ENCODE results near the gene STUM. TPM values are rescaled to one million over a fixed set of nuclear protein-coding genes. Genes with fewer than 3 reads are reported as not detected.

The STUM gene
- total RNA-seq, 2 experiments from 2014 or later: not detected

DNA sequence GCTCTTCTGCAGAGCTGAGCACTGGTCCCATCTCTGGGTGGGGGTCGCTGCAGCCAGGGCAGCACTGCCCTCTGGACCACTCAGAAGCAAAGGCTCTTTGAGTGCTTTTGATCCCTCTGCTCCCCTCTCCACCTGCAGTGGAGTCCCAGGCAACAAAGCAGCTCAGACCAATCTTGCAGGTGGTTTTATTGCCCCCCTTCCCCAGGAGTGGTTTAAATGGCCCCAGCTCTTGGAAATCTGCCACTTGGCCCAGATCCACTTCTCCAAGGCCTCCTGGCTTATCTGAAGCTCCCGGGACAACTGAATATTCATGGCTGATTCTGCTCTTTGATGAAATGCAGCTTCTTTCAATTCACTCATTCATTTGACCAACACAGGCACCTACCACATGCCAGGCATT is 2.7 kb downstream of the STUM start:
- Mint-ChIP-seq H3K4me1 (ENCODE audit: low read depth) (peaks cover 12% of the 10 kb centered on the region), H3K36me3 (ENCODE audit: low read depth) (no peaks in the 10 kb centered on the region), H3K9me3 (ENCODE audit: insufficient read depth) (no peaks in the 10 kb centered on the region), H3K27me3 (ENCODE audit: low read depth) (peaks cover 70% of the 10 kb centered on the region), H3K4me3 (no peak overlapping the region), H3K27ac (no peak overlapping the region)
- CTCF ChIA-PET: interaction anchor here (2.1 kb wide), 1 partner anchor 19 kb away, joined by 8 read pairs; no protein-coding TSS in a partner anchor
- DNase-seq: no peak
- ATAC-seq: no peak
- POLR2A ChIA-PET: no interaction called here

DNA sequence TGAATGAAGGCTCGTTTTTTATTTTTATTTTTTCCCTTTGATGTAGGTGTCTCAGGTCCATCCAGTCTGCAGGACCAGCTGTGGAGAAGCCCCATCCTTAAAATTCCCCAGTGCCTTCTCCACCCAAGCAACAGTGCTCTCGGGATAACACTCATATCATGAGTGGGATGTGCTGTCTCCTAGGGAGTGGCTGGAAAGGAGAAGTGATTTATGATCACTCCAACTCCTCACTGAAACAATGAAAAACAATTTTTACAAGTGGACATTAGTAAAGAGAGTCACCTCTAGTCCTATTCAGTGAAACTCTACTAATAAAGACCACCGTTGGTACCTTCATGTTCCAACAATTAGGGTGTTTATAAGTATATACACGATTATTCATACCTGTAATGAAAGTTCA is 3.5 kb downstream of the STUM start:
- DNase-seq (no peak), ATAC-seq (no peak)
- no peak overlapping the region for H3K4me3 Mint-ChIP-seq
- CTCF ChIA-PET: interaction anchor here (2.1 kb wide), 1 partner anchor 18 kb away, joined by 8 read pairs; no protein-coding TSS in a partner anchor
- peaks cover 12% of the 10 kb centered on the region for H3K4me1 Mint-ChIP-seq (ENCODE audit: low read depth)
- H3K27ac Mint-ChIP-seq: no peak overlapping the region
- H3K36me3 Mint-ChIP-seq (ENCODE audit: low read depth): no peaks in the 10 kb centered on the region
- POLR2A ChIA-PET: no interaction called here
- no peaks in the 10 kb centered on the region for H3K9me3 Mint-ChIP-seq (ENCODE audit: insufficient read depth)
- peaks cover 66% of the 10 kb centered on the region for H3K27me3 Mint-ChIP-seq (ENCODE audit: low read depth)

GRCh38 chr1:226553266-226553923 is 4.8 kb downstream of the STUM start:
- Mint-ChIP-seq H3K9me3 (ENCODE audit: insufficient read depth) (no peaks in the 10 kb centered on the region), H3K4me3 (no peak overlapping the region), H3K36me3 (ENCODE audit: low read depth) (no peaks in the 10 kb centered on the region), H3K27ac (no peak overlapping the region), H3K27me3 (ENCODE audit: low read depth) (peaks cover 62% of the 10 kb centered on the region), H3K4me1 (ENCODE audit: low read depth) (peaks cover 12% of the 10 kb centered on the region)
- ChIA-PET POLR2A (no interaction called here), CTCF (no interaction called here)
- DNase-seq (no peak), ATAC-seq (no peak)

DNA sequence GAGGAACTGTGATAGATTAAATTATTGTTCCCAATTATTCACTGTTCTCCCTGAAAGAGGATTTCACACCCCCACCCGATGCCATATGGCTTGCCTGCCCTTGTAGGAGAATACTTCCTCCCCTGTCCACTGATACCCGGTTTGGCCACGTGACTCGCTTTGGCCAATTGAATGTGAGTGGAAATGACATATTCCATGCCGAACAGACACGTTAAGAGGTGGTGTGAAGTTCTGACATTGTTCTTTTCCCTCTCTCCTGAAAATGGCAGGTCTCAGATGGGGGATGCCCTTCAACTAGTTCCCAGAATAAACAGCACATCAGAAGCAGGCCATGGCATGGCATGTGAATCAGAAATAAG is 5.3 kb downstream of the STUM start:
- POLR2A ChIA-PET: no interaction called here
- Mint-ChIP-seq H3K27ac (no peak overlapping the region), H3K4me1 (ENCODE audit: low read depth) (peaks cover 12% of the 10 kb centered on the region), H3K27me3 (ENCODE audit: low read depth) (peaks cover 64% of the 10 kb centered on the region), H3K4me3 (no peak overlapping the region), H3K9me3 (ENCODE audit: insufficient read depth) (no peaks in the 10 kb centered on the region), H3K36me3 (ENCODE audit: low read depth) (no peaks in the 10 kb centered on the region)
- CTCF ChIA-PET: no interaction called here
- no peak for DNase-seq
- no peak for ATAC-seq

DNA sequence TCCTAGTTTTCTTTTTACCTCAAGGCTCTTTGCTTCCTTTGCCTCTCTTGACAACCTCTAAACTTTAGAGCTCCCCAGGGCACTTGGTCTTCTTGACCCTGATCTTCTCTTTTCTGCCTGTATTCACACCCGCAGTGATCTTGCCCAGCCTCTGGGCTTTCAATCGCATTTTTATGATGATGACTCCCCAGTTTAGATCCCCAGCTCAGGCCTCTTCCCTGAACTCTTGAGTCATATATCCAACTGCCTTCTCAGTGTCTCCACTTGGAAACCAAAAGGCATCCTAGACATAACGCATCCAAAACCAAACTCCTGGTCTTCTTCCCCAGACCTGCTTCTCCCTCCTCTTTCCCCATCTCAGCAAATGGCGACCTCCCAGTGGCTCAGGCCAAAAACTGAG is 6.5 kb downstream of the STUM start:
- Mint-ChIP-seq H3K4me1 (ENCODE audit: low read depth) (peaks cover 3% of the 10 kb centered on the region), H3K4me3 (no peak overlapping the region), H3K9me3 (ENCODE audit: insufficient read depth) (no peaks in the 10 kb centered on the region), H3K27ac (no peak overlapping the region), H3K36me3 (ENCODE audit: low read depth) (no peaks in the 10 kb centered on the region), H3K27me3 (ENCODE audit: low read depth) (peaks cover 58% of the 10 kb centered on the region)
- no peak for ATAC-seq
- no peak for DNase-seq
- ChIA-PET CTCF (no interaction called here), POLR2A (no interaction called here)

GRCh38 chr1:226557424-226557823 is 8.9 kb downstream of the STUM start:
- Mint-ChIP-seq H3K27ac (no peak overlapping the region), H3K9me3 (ENCODE audit: insufficient read depth) (no peaks in the 10 kb centered on the region), H3K4me1 (ENCODE audit: low read depth) (no peaks in the 10 kb centered on the region), H3K36me3 (ENCODE audit: low read depth) (no peaks in the 10 kb centered on the region), H3K27me3 (ENCODE audit: low read depth) (peaks cover 40% of the 10 kb centered on the region), H3K4me3 (no peak overlapping the region)
- ATAC-seq (no peak), DNase-seq (no peak)
- ChIA-PET POLR2A (no interaction called here), CTCF (no interaction called here)

DNA sequence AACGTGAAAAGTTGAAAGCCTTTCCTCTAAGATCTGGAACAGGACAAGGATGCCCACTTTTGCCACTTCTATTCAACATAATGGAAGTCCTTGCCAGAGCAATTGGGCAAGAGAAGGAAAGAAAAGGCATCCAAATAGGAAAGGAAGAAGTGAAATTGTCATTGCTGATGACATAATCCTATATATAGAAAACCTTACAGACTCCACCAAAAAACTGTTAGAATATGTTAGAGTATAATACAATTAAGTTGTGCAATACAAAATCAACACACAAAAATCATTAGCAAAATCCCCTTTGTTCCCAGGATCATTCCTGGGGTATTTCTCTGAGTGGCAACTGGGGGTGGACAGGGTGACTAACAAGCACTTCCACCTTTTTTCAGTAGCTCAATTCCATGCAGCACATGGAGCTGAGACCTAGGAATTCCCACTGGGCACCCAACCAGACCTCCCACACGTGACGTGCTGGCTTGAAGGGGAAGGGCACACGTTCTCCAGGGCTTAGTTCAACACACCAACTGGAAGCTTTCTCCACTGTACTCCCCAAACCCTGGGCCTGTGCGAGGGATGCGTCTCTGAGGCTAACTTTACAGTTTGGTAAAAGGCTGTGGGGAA is 9.6 kb downstream of the STUM start:
- ChIA-PET POLR2A (no interaction called here), CTCF (no interaction called here)
- ATAC-seq (no peak), DNase-seq (no peak)
- Mint-ChIP-seq H3K27ac (no peak overlapping the region), H3K4me3 (no peak overlapping the region), H3K4me1 (ENCODE audit: low read depth) (no peaks in the 10 kb centered on the region), H3K9me3 (ENCODE audit: insufficient read depth) (no peaks in the 10 kb centered on the region), H3K27me3 (ENCODE audit: low read depth) (peaks cover 34% of the 10 kb centered on the region), H3K36me3 (ENCODE audit: low read depth) (no peaks in the 10 kb centered on the region)

- Mint-ChIP-seq H3K4me1 (ENCODE audit: low read depth) (no peaks in the 10 kb centered on the region), H3K9me3 (ENCODE audit: insufficient read depth) (no peaks in the 10 kb centered on the region), H3K4me3 (no peak overlapping the region), H3K27ac (no peak overlapping the region), H3K36me3 (ENCODE audit: low read depth) (no peaks in the 10 kb centered on the region), H3K27me3 (ENCODE audit: low read depth) (peaks cover 17% of the 10 kb centered on the region)
- POLR2A ChIA-PET: no interaction called here
- DNase-seq (no peak), ATAC-seq (no peak)
- CTCF ChIA-PET: no interaction called here
These were observed 11.7 kb downstream of the STUM start for GRCh38 chr1:226560243-226560642.

DNA sequence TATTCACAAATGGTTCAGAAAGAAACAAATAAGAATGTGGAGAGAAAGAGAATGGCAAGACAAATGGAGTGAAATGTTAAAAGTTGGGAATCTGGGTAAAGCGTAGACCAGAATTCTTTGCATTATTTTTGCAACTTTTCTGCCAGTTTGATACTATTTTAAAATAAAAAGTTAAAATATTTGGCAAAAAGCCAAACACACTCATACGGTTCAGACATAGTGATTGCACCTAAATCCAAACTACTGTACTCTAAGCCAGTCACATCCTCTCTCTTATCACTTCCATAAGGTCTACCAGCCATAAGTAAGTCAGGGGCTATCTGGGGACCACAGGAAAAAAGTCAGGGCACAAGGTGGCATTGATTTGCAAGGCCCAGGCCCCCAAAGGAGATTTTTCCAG is 14.4 kb downstream of the STUM start:
- Mint-ChIP-seq H3K4me1 (ENCODE audit: low read depth) (no peaks in the 10 kb centered on the region), H3K27ac (no peak overlapping the region), H3K27me3 (ENCODE audit: low read depth) (peaks cover 8% of the 10 kb centered on the region), H3K9me3 (ENCODE audit: insufficient read depth) (no peaks in the 10 kb centered on the region), H3K36me3 (ENCODE audit: low read depth) (no peaks in the 10 kb centered on the region), H3K4me3 (no peak overlapping the region)
- ChIA-PET POLR2A (no interaction called here), CTCF (no interaction called here)
- ATAC-seq (no peak), DNase-seq (no peak)

DNA sequence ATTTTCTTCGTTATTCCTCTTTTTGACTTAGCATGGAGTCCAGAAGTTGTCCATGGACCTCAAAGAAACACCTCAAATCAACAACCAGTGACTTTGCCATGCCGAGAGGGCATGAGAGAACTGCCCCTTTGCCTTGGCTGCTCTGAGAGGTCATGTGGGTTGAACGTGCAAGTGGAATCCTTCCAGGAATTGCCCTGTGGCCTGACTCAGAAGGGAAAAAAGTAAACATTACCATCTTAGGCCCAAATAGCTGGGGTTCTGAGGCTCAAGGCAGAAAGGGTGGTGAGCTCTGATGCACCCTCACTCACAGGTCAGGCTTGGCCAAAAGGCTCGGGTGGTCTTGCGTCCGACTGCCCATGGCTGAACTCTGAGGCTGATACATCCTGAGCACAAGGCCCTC is 15.1 kb downstream of the STUM start:
- H3K27ac Mint-ChIP-seq: no peak overlapping the region
- H3K36me3 Mint-ChIP-seq (ENCODE audit: low read depth): no peaks in the 10 kb centered on the region
- ATAC-seq (no peak), DNase-seq (no peak)
- ChIA-PET CTCF (no interaction called here), POLR2A (no interaction called here)
- no peaks in the 10 kb centered on the region for H3K9me3 Mint-ChIP-seq (ENCODE audit: insufficient read depth)
- no peak overlapping the region for H3K4me3 Mint-ChIP-seq
- H3K4me1 Mint-ChIP-seq (ENCODE audit: low read depth): no peaks in the 10 kb centered on the region
- peaks cover 8% of the 10 kb centered on the region for H3K27me3 Mint-ChIP-seq (ENCODE audit: low read depth)

DNA sequence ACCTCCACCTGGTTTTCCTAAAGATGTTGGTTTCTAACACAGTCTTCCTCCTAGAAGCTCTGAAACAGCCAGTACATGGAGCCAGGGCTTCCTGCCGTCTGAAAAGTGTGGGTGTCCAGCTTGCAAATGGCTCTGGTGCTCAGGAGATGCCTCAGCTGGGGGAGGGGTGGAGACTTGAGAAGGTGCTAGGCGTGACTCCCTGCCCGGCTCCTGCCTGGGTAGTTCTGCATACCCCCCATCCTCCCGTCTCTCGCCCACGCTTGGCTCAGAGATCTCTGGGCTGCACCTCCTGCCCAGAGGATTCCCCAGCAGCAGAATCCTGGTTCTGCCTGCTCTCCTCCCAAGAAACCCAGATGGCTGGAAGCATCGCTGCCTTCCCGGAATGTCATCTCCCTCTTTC is 16.9 kb downstream of the STUM start:
- H3K4me3 Mint-ChIP-seq: no peak overlapping the region
- H3K4me1 Mint-ChIP-seq (ENCODE audit: low read depth): no peaks in the 10 kb centered on the region
- ATAC-seq (no peak), DNase-seq (no peak)
- no peak overlapping the region for H3K27ac Mint-ChIP-seq
- no peaks in the 10 kb centered on the region for H3K9me3 Mint-ChIP-seq (ENCODE audit: insufficient read depth)
- H3K36me3 Mint-ChIP-seq (ENCODE audit: low read depth): no peaks in the 10 kb centered on the region
- CTCF ChIA-PET: no interaction called here
- POLR2A ChIA-PET: no interaction called here
- H3K27me3 Mint-ChIP-seq (ENCODE audit: low read depth): peaks cover 3% of the 10 kb centered on the region

- Mint-ChIP-seq H3K36me3 (ENCODE audit: low read depth) (no peaks in the 10 kb centered on the region), H3K4me3 (no peak overlapping the region), H3K9me3 (ENCODE audit: insufficient read depth) (no peaks in the 10 kb centered on the region), H3K27me3 (ENCODE audit: low read depth) (peaks cover 3% of the 10 kb centered on the region), H3K4me1 (ENCODE audit: low read depth) (no peaks in the 10 kb centered on the region), H3K27ac (no peak overlapping the region)
- ChIA-PET POLR2A (no interaction called here), CTCF (no interaction called here)
- no peak for DNase-seq
- ATAC-seq: no peak
These were observed 17.7 kb downstream of the STUM start for GRCh38 chr1:226566234-226566633.

GRCh38 chr1:226566760-226567159 is 18.2 kb downstream of the STUM start:
- H3K9me3 Mint-ChIP-seq (ENCODE audit: insufficient read depth): no peaks in the 10 kb centered on the region
- no peak for DNase-seq
- H3K36me3 Mint-ChIP-seq (ENCODE audit: low read depth): no peaks in the 10 kb centered on the region
- ChIA-PET CTCF (no interaction called here), POLR2A (no interaction called here)
- no peak for ATAC-seq
- H3K27ac Mint-ChIP-seq: no peak overlapping the region
- H3K27me3 Mint-ChIP-seq (ENCODE audit: low read depth): peaks cover 3% of the 10 kb centered on the region
- H3K4me1 Mint-ChIP-seq (ENCODE audit: low read depth): no peaks in the 10 kb centered on the region
- H3K4me3 Mint-ChIP-seq: no peak overlapping the region
